Prostate gland (tissue), 2 donors: ENCODE data around the gene BCL7B. TPM values are rescaled to one million over a fixed set of nuclear protein-coding genes. Genes with fewer than 3 reads are reported as not detected.
"Not testable (repeated sequence)": the region's sequence is repeated elsewhere in the genome, so short reads cannot be mapped to it uniquely, and the experiment has no call there.

Source experiments
- DNase-seq: peaks from one replicate; pipeline ENCODE4 v3.0.0-alpha.2; 2019; ENCODE audit warnings: low spot score
- H3K27ac ChIP-seq, 2 donors: fragments of 200-600 bp; sonication (generic); 2 replicates each; pipeline ENCODE4 v1.5.1; 2017 to 2019
- H3K27me3 ChIP-seq: fragments of 200-600 bp; sonication (generic); replicated peaks from 2 replicates; pipeline ENCODE4 v1.5.1; 2019; ENCODE audit not compliant: insufficient read depth
- H3K36me3 ChIP-seq, 2 donors: fragments of 200-600 bp; sonication (generic); 1 replicate in 1 of 2; 2 replicates in 1 of 2; pipeline versions ENCODE4 v1.5.1 to v1.8.1; 2017 to 2019
- H3K4me1 ChIP-seq: fragments of 200-600 bp; sonication (generic); replicated peaks from 2 replicates; pipeline ENCODE4 v1.5.1; 2019
- H3K4me3 ChIP-seq, 2 donors: fragments of 200-600 bp; sonication (generic); 2 replicates each; pipeline ENCODE4 v1.5.1; 2017 to 2019
- H3K9me3 ChIP-seq: fragments of 200-600 bp; sonication (generic); 2 replicates; pipeline ENCODE4 v1.5.1; 2017
- CTCF ChIP-seq, 4 experiments: fragments of 200-600 bp in 2 of 4; fragments of 450-650 bp in 2 of 4; sonication (generic) in 2 of 4; IDR thresholded peaks; 1 replicate in 3 of 4; 2 replicates in 1 of 4; pipeline ENCODE4 v1.5.1; 2016 to 2019; ENCODE audit warnings: antibody characterized with exemption in 4 of 4, mild to moderate bottlenecking in 2 of 4, moderate library complexity in 2 of 4
- POLR2A ChIP-seq: fragments of 450-650 bp; IDR thresholded peaks from one replicate; pipeline ENCODE4 v1.6.1; 2016; ENCODE audit warnings: antibody characterized with exemption, mild to moderate bottlenecking
- POLR2AphosphoS5 ChIP-seq: sonication (generic); formaldehyde crosslinking; IDR thresholded peaks from one replicate; pipeline ENCODE4 v1.6.1; 2017; ENCODE audit warnings: antibody characterized with exemption
- WGBS: methylation state at CpG from one replicate; pipeline ENCODE4 v1.1.5; 2018; 5-methylcytosine and 5-hydroxymethylcytosine counted together
- intact Hi-C: fragments of 100-400 bp; cut with DNase I; formaldehyde crosslinking; loops from one replicate; pipeline ENCODE4 v1.14.2; 2022
- total RNA-seq, 2 donors: library from RNA; depleted of rRNA; stranded (reverse); fragments of >200 nt; gene quantifications; one replicate each; pipeline ENCODE4 v1.1.0, GENCODE V29; 2016

The BCL7B gene
- total RNA-seq, 2 donors from 2014 or later: 78.7 to 105 TPM

GRCh38 chr7:73504017-73504416 lies 53.5 kb downstream of the BCL7B start:
- H3K36me3 ChIP-seq: peaks cover 6% of the 10 kb centered on the region in 2 donors
- TF ChIP-seq CTCF (IDR thresholded peaks at IDR 0.05): no peak
- TF ChIP-seq POLR2AphosphoS5: no peak
- no peak for TF ChIP-seq POLR2A
- 93% methylated on average over 2 of the region's 2 CpGs for WGBS

GRCh38 chr7:73503229-73503628 lies 54.3 kb downstream of the BCL7B start:
- Histone ChIP-seq H3K4me1 (no peaks in the 10 kb centered on the region), H3K27ac (no peak overlapping the region), H3K36me3 (peaks cover 6% of the 10 kb centered on the region in 2 donors), H3K4me3 (no peak overlapping the region), H3K27me3 (no peaks in the 10 kb centered on the region), H3K9me3 (no peaks in the 10 kb centered on the region)
- TF ChIP-seq POLR2A (no peak), CTCF (IDR thresholded peaks at IDR 0.05) (no peak), POLR2AphosphoS5 (no peak)
- WGBS: 94% methylated on average over 5 of the region's 5 CpGs
- intact Hi-C loops: no loop called here
- DNase-seq: no peak

More at GRCh38 chr7:73504017-73504416, 53.5 kb downstream of the BCL7B start:
- intact Hi-C loops: no loop called here
- Histone ChIP-seq H3K9me3 (no peaks in the 10 kb centered on the region), H3K27me3 (no peaks in the 10 kb centered on the region), H3K27ac (no peak overlapping the region), H3K4me3 (no peak overlapping the region), H3K4me1 (no peaks in the 10 kb centered on the region)
- DNase-seq: no peak

GRCh38 chr7:73496626-73497025 lies 60.9 kb downstream of the BCL7B start:
- H3K36me3 ChIP-seq: peaks cover 0 to 11% of the 10 kb centered on the region in 2 donors
- intact Hi-C loops: no loop called here
- no peak for TF ChIP-seq POLR2AphosphoS5
- TF ChIP-seq POLR2A: no peak
- no peak for TF ChIP-seq CTCF (IDR thresholded peaks at IDR 0.05)

GRCh38 chr7:73495507-73495906 lies 62.0 kb downstream of the BCL7B start:
- H3K4me3 ChIP-seq, H3K27ac ChIP-seq, intact Hi-C loops, H3K9me3 ChIP-seq, DNase-seq, H3K27me3 ChIP-seq, H3K4me1 ChIP-seq: not testable (repeated sequence)
- WGBS: 94% methylated on average over 2 of the region's 2 CpGs
- H3K36me3 ChIP-seq: peaks cover 0 to 11% of the 10 kb centered on the region in 2 donors

More at GRCh38 chr7:73496626-73497025, 60.9 kb downstream of the BCL7B start:
- no peaks in the 10 kb centered on the region for H3K9me3 ChIP-seq
- H3K4me3 ChIP-seq: no peak overlapping the region
- WGBS: 92% methylated on average over 7 of the region's 7 CpGs
- no peak overlapping the region for H3K27ac ChIP-seq
- DNase-seq: no peak
- no peaks in the 10 kb centered on the region for H3K27me3 ChIP-seq
- H3K4me1 ChIP-seq: no peaks in the 10 kb centered on the region

- Histone ChIP-seq H3K27ac (no peak overlapping the region), H3K9me3 (no peaks in the 10 kb centered on the region), H3K27me3 (no peaks in the 10 kb centered on the region), H3K4me1 (no peaks in the 10 kb centered on the region), H3K4me3 (no peak overlapping the region), H3K36me3 (no peaks in the 10 kb centered on the region)
- TF ChIP-seq CTCF (IDR thresholded peaks at IDR 0.05): no peak
- no peak for TF ChIP-seq POLR2AphosphoS5
- TF ChIP-seq POLR2A: no peak
- DNase-seq: no peak
- intact Hi-C loops: no loop called here
These were observed 67.5 kb downstream of the BCL7B start for GRCh38 chr7:73489976-73490375.
